ENCODE data around the gene MAPRE3. TPM values are rescaled to one million over a fixed set of nuclear protein-coding genes. Genes with fewer than 3 reads are reported as not detected.
"Not testable (repeated sequence)": the region's sequence is repeated elsewhere in the genome, so short reads cannot be mapped to it uniquely, and the experiment has no call there.

The MAPRE3 gene
- total RNA-seq, 1 donor from 2014 or later, result 4.6 TPM

GRCh38 chr2:27072920-27073319, 102.5 kb downstream of the MAPRE3 start:
- Mint-ChIP-seq H3K36me3 (ENCODE audit: low read depth) (peaks cover 27% of the 10 kb centered on the region), H3K4me3 (peak overlapping the region; percentile 77), H3K27me3 (no peaks in the 10 kb centered on the region), H3K27ac (peak overlapping the region; percentile 35), H3K4me1 (peaks cover 75% of the 10 kb centered on the region), H3K9me3 (no peaks in the 10 kb centered on the region)
- DNase-seq (no peak), ATAC-seq (ENCODE audit: low read depth) (no peak)
- ChIA-PET CTCF (interaction anchor here (1.2 to 2.4 kb wide), 2 partner anchors 9 to 40 kb away, joined by 3 to 16 read pairs; partner anchors contain the start of gene TMEM214), POLR2A (interaction anchor here (0.8 to 13.9 kb wide), 7 partner anchors 8 to 298 kb away, joined by 3 to 204 read pairs (median 4); partner anchors contain the start of genes AGBL5, ATRAID, KHK and SLC5A6)
- no peak for TF ChIP-seq CTCF (IDR thresholded peaks at IDR 0.05)
- intact Hi-C loops (cut with micrococcal nuclease), result no loop called here

GRCh38 chr2:27073782-27074181, 103.3 kb downstream of the MAPRE3 start:
- CTCF ChIA-PET, result no interaction called here
- DNase-seq, result no peak
- intact Hi-C loops (cut with micrococcal nuclease), result no loop called here

GRCh38 chr2:27074738-27075565, 104.5 kb downstream of the MAPRE3 start:
- Mint-ChIP-seq H3K9me3 (no peaks in the 10 kb centered on the region), H3K27me3 (no peaks in the 10 kb centered on the region), H3K4me1 (peaks cover 55% of the 10 kb centered on the region), H3K27ac (peak overlapping the region; percentile 73), H3K4me3 (peak overlapping the region; percentile 25), H3K36me3 (ENCODE audit: low read depth) (peaks cover 6% of the 10 kb centered on the region)
- intact Hi-C loops (cut with micrococcal nuclease), result no loop called here
- ATAC-seq (ENCODE audit: low read depth) (no peak), DNase-seq (no peak)
- CTCF ChIA-PET, result no interaction called here
- POLR2A ChIA-PET, result interaction anchor here (0.6 to 13.9 kb wide), 4 partner anchors 9 to 239 kb away, joined by 3 to 204 read pairs (median 9); partner anchors contain the start of gene AGBL5
- TF ChIP-seq CTCF (IDR thresholded peaks at IDR 0.05), result no peak

More at GRCh38 chr2:27073782-27074181, 103.3 kb downstream of the MAPRE3 start:
- POLR2A ChIA-PET, result interaction anchor here (1.1 to 13.9 kb wide), 3 partner anchors 9 to 138 kb away, joined by 4 to 204 read pairs (median 4); partner anchors contain the start of genes AGBL5, ATRAID and SLC5A6
- Mint-ChIP-seq H3K36me3 (ENCODE audit: low read depth) (peaks cover 18% of the 10 kb centered on the region), H3K27me3 (no peaks in the 10 kb centered on the region), H3K27ac (no peak overlapping the region), H3K4me3 (no peak overlapping the region), H3K9me3 (no peaks in the 10 kb centered on the region), H3K4me1 (peaks cover 67% of the 10 kb centered on the region)
- TF ChIP-seq CTCF (IDR thresholded peaks at IDR 0.05), result no peak
- no peak for ATAC-seq (ENCODE audit: low read depth)

GRCh38 chr2:27075566-27075871, 105.1 kb downstream of the MAPRE3 start:
- CTCF ChIA-PET; intact Hi-C loops (cut with micrococcal nuclease): not testable (repeated sequence)
- peak overlapping the region; percentile 25 for H3K4me3 Mint-ChIP-seq

GRCh38 chr2:27076323-27076722, 105.9 kb downstream of the MAPRE3 start:
- no peak for TF ChIP-seq CTCF (IDR thresholded peaks at IDR 0.05)
- DNase-seq, result no peak
- ChIA-PET CTCF (no interaction called here), POLR2A (interaction anchor here (0.7 kb wide), 1 partner anchor 25 kb away, joined by 3 read pairs; no protein-coding TSS in a partner anchor)
- Mint-ChIP-seq H3K27ac (peak overlapping the region; percentile 67), H3K4me3 (no peak overlapping the region), H3K36me3 (ENCODE audit: low read depth) (no peaks in the 10 kb centered on the region), H3K27me3 (no peaks in the 10 kb centered on the region), H3K9me3 (no peaks in the 10 kb centered on the region), H3K4me1 (peaks cover 48% of the 10 kb centered on the region)
- no peak for ATAC-seq (ENCODE audit: low read depth)
- intact Hi-C loops (cut with micrococcal nuclease), result no loop called here

More at GRCh38 chr2:27075566-27075871, 105.1 kb downstream of the MAPRE3 start:
- H3K36me3 Mint-ChIP-seq (ENCODE audit: low read depth); DNase-seq; H3K9me3 Mint-ChIP-seq; ATAC-seq (ENCODE audit: low read depth); H3K27me3 Mint-ChIP-seq: not testable (repeated sequence)
- Mint-ChIP-seq H3K27ac (peak overlapping the region; percentile 73), H3K4me1 (peaks cover 50% of the 10 kb centered on the region)
- POLR2A ChIA-PET, result interaction anchor here (0.6 to 13.9 kb wide), 4 partner anchors 8 to 302 kb away, joined by 3 to 204 read pairs (median 4); partner anchors contain the start of gene AGBL5

Other genes starting within 250 kb of the MAPRE3 start
- gene SLC35F6, start 206.4 kb upstream of the MAPRE3 start, total RNA-seq, result 11.4 and 14.2 TPM in 2 replicates
- 0.42 TPM in 2 replicates for gene CENPA, start 184.6 kb upstream of the MAPRE3 start, total RNA-seq
- gene DPYSL5, start 122.5 kb upstream of the MAPRE3 start, total RNA-seq, result not detected in 2 replicates
- gene TMEM214, start 62.3 kb downstream of the MAPRE3 start, total RNA-seq, result 84.4 and 92.1 TPM in 2 replicates
- 14.9 and 15.2 TPM in 2 replicates for gene AGBL5, start 81.0 kb downstream of the MAPRE3 start, total RNA-seq
- gene OST4, start 101.0 kb downstream of the MAPRE3 start, total RNA-seq, result 243 and 265 TPM in 2 replicates
- 0.29 and 0.69 TPM in 2 replicates for gene EMILIN1, start 108.0 kb downstream of the MAPRE3 start, total RNA-seq
- gene KHK, start 116.1 kb downstream of the MAPRE3 start, total RNA-seq, result 2.2 and 2.6 TPM in 2 replicates
- gene CGREF1, start 148.5 kb downstream of the MAPRE3 start, total RNA-seq, result 0.17 and 0.31 TPM in 2 replicates
- gene ABHD1, start 153.2 kb downstream of the MAPRE3 start, total RNA-seq, result 0.20 and 1.1 TPM in 2 replicates
- 38.6 and 38.7 TPM in 2 replicates for gene PREB, start 164.0 kb downstream of the MAPRE3 start, total RNA-seq
- not detected in 2 replicates for gene PRR30, start 168.8 kb downstream of the MAPRE3 start, total RNA-seq
- gene TCF23, start 178.4 kb downstream of the MAPRE3 start, total RNA-seq, result 0.07 TPM in 1 of 2 replicates, not detected in the other
- 73.9 and 77.2 TPM in 2 replicates for gene ATRAID, start 241.4 kb downstream of the MAPRE3 start, total RNA-seq
- gene SLC5A6, start 241.6 kb downstream of the MAPRE3 start, total RNA-seq, result 53.2 and 69.9 TPM in 2 replicates
- gene CAD, start 246.7 kb downstream of the MAPRE3 start, total RNA-seq, result 55.9 and 64.1 TPM in 2 replicates

All from activated B cell treated with CpG ODN at 0.5 μM for 24 hours (primary cell).